ENCODE results near the gene FRAS1.

FRAS1 gene

GRCh38 chr4:78024576-78025091 is 32.5 kb upstream of the FRAS1 start:
- no peaks in the 10 kb centered on the region for H3K9me3 ChIP-seq (ENCODE audit: control insufficient read depth, low read length)
- DNase-seq = no peak
- no peaks in the 10 kb centered on the region for H3K4me1 ChIP-seq (ENCODE audit: control insufficient read depth, insufficient read depth, low read length, poor library complexity, severe bottlenecking)
- no peak overlapping the region for H3K4me3 ChIP-seq (ENCODE audit: insufficient read depth, low read depth, low read length, poor library complexity, severe bottlenecking)
- H3K27ac ChIP-seq (ENCODE audit: insufficient read depth, low read length, poor library complexity, severe bottlenecking) = no peak overlapping the region
- no peaks in the 10 kb centered on the region for H3K27me3 ChIP-seq (replicated peaks; ENCODE audit: control insufficient read depth, insufficient read depth, low read length, poor library complexity, severe bottlenecking)
- H3K36me3 ChIP-seq (ENCODE audit: control insufficient read depth, insufficient read depth, low read length) = no peaks in the 10 kb centered on the region

GRCh38 chr4:78031417-78031950 is 25.6 kb upstream of the FRAS1 start:
- Histone ChIP-seq H3K27me3 (replicated peaks; ENCODE audit: control insufficient read depth, insufficient read depth, low read length, poor library complexity, severe bottlenecking) (no peaks in the 10 kb centered on the region), H3K4me3 (ENCODE audit: insufficient read depth, low read depth, low read length, poor library complexity, severe bottlenecking) (no peak overlapping the region), H3K4me1 (ENCODE audit: control insufficient read depth, insufficient read depth, low read length, poor library complexity, severe bottlenecking) (no peaks in the 10 kb centered on the region), H3K36me3 (ENCODE audit: control insufficient read depth, insufficient read depth, low read length) (no peaks in the 10 kb centered on the region), H3K27ac (ENCODE audit: insufficient read depth, low read length, poor library complexity, severe bottlenecking) (no peak overlapping the region), H3K9me3 (ENCODE audit: control insufficient read depth, low read length) (no peaks in the 10 kb centered on the region)
- no peak for DNase-seq

GRCh38 chr4:78032446-78032845 is 24.7 kb upstream of the FRAS1 start:
- Histone ChIP-seq H3K27me3 (replicated peaks; ENCODE audit: control insufficient read depth, insufficient read depth, low read length, poor library complexity, severe bottlenecking) (no peaks in the 10 kb centered on the region), H3K36me3 (ENCODE audit: control insufficient read depth, insufficient read depth, low read length) (no peaks in the 10 kb centered on the region), H3K27ac (ENCODE audit: insufficient read depth, low read length, poor library complexity, severe bottlenecking) (no peak overlapping the region), H3K4me1 (ENCODE audit: control insufficient read depth, insufficient read depth, low read length, poor library complexity, severe bottlenecking) (no peaks in the 10 kb centered on the region), H3K9me3 (ENCODE audit: control insufficient read depth, low read length) (no peaks in the 10 kb centered on the region), H3K4me3 (ENCODE audit: insufficient read depth, low read depth, low read length, poor library complexity, severe bottlenecking) (no peak overlapping the region)
- DNase-seq = no peak

- no peak for DNase-seq
- H3K9me3 ChIP-seq (ENCODE audit: control insufficient read depth, low read length) = no peaks in the 10 kb centered on the region
- H3K27me3 ChIP-seq (replicated peaks; ENCODE audit: control insufficient read depth, insufficient read depth, low read length, poor library complexity, severe bottlenecking) = no peaks in the 10 kb centered on the region
- no peaks in the 10 kb centered on the region for H3K4me1 ChIP-seq (ENCODE audit: control insufficient read depth, insufficient read depth, low read length, poor library complexity, severe bottlenecking)
- no peak overlapping the region for H3K27ac ChIP-seq (ENCODE audit: insufficient read depth, low read length, poor library complexity, severe bottlenecking)
- no peak overlapping the region for H3K4me3 ChIP-seq (ENCODE audit: insufficient read depth, low read depth, low read length, poor library complexity, severe bottlenecking)
- H3K36me3 ChIP-seq (ENCODE audit: control insufficient read depth, insufficient read depth, low read length) = no peaks in the 10 kb centered on the region
Observed at GRCh38 chr4:78032929-78033328, 24.2 kb upstream of the FRAS1 start.

- H3K4me3 ChIP-seq (ENCODE audit: insufficient read depth, low read depth, low read length, poor library complexity, severe bottlenecking) = no peak overlapping the region
- no peaks in the 10 kb centered on the region for H3K9me3 ChIP-seq (ENCODE audit: control insufficient read depth, low read length)
- no peak for DNase-seq
- no peaks in the 10 kb centered on the region for H3K27me3 ChIP-seq (replicated peaks; ENCODE audit: control insufficient read depth, insufficient read depth, low read length, poor library complexity, severe bottlenecking)
- no peaks in the 10 kb centered on the region for H3K4me1 ChIP-seq (ENCODE audit: control insufficient read depth, insufficient read depth, low read length, poor library complexity, severe bottlenecking)
- no peak overlapping the region for H3K27ac ChIP-seq (ENCODE audit: insufficient read depth, low read length, poor library complexity, severe bottlenecking)
- no peaks in the 10 kb centered on the region for H3K36me3 ChIP-seq (ENCODE audit: control insufficient read depth, insufficient read depth, low read length)
Observed at GRCh38 chr4:78033861-78034260, 23.3 kb upstream of the FRAS1 start.

- no peak overlapping the region for H3K27ac ChIP-seq (ENCODE audit: insufficient read depth, low read length, poor library complexity, severe bottlenecking)
- H3K4me3 ChIP-seq (ENCODE audit: insufficient read depth, low read depth, low read length, poor library complexity, severe bottlenecking) = no peak overlapping the region
- DNase-seq = no peak
- H3K4me1 ChIP-seq (ENCODE audit: control insufficient read depth, insufficient read depth, low read length, poor library complexity, severe bottlenecking) = no peaks in the 10 kb centered on the region
- H3K36me3 ChIP-seq (ENCODE audit: control insufficient read depth, insufficient read depth, low read length) = no peaks in the 10 kb centered on the region
- no peaks in the 10 kb centered on the region for H3K9me3 ChIP-seq (ENCODE audit: control insufficient read depth, low read length)
- no peaks in the 10 kb centered on the region for H3K27me3 ChIP-seq (replicated peaks; ENCODE audit: control insufficient read depth, insufficient read depth, low read length, poor library complexity, severe bottlenecking)
Observed at GRCh38 chr4:78038704-78039103, 18.4 kb upstream of the FRAS1 start.

GRCh38 chr4:78039678-78040077 is 17.4 kb upstream of the FRAS1 start:
- no peak for DNase-seq
- Histone ChIP-seq H3K27ac (ENCODE audit: insufficient read depth, low read length, poor library complexity, severe bottlenecking) (no peak overlapping the region), H3K4me3 (ENCODE audit: insufficient read depth, low read depth, low read length, poor library complexity, severe bottlenecking) (no peak overlapping the region), H3K9me3 (ENCODE audit: control insufficient read depth, low read length) (no peaks in the 10 kb centered on the region), H3K4me1 (ENCODE audit: control insufficient read depth, insufficient read depth, low read length, poor library complexity, severe bottlenecking) (no peaks in the 10 kb centered on the region), H3K36me3 (ENCODE audit: control insufficient read depth, insufficient read depth, low read length) (no peaks in the 10 kb centered on the region), H3K27me3 (replicated peaks; ENCODE audit: control insufficient read depth, insufficient read depth, low read length, poor library complexity, severe bottlenecking) (no peaks in the 10 kb centered on the region)

- Histone ChIP-seq H3K4me1 (ENCODE audit: control insufficient read depth, insufficient read depth, low read length, poor library complexity, severe bottlenecking) (no peaks in the 10 kb centered on the region), H3K4me3 (ENCODE audit: insufficient read depth, low read depth, low read length, poor library complexity, severe bottlenecking) (no peak overlapping the region), H3K27ac (ENCODE audit: insufficient read depth, low read length, poor library complexity, severe bottlenecking) (no peak overlapping the region), H3K27me3 (replicated peaks; ENCODE audit: control insufficient read depth, insufficient read depth, low read length, poor library complexity, severe bottlenecking) (no peaks in the 10 kb centered on the region), H3K36me3 (ENCODE audit: control insufficient read depth, insufficient read depth, low read length) (no peaks in the 10 kb centered on the region), H3K9me3 (ENCODE audit: control insufficient read depth, low read length) (no peaks in the 10 kb centered on the region)
- no peak for DNase-seq
Observed at GRCh38 chr4:78040431-78040830, 16.7 kb upstream of the FRAS1 start.

GRCh38 chr4:78047366-78047765 is 9.8 kb upstream of the FRAS1 start:
- H3K27me3 ChIP-seq (replicated peaks; ENCODE audit: control insufficient read depth, insufficient read depth, low read length, poor library complexity, severe bottlenecking) = peaks cover 3% of the 10 kb centered on the region
- H3K4me1 ChIP-seq (ENCODE audit: control insufficient read depth, insufficient read depth, low read length, poor library complexity, severe bottlenecking) = no peaks in the 10 kb centered on the region
- no peak overlapping the region for H3K27ac ChIP-seq (ENCODE audit: insufficient read depth, low read length, poor library complexity, severe bottlenecking)
- no peaks in the 10 kb centered on the region for H3K36me3 ChIP-seq (ENCODE audit: control insufficient read depth, insufficient read depth, low read length)
- H3K9me3 ChIP-seq (ENCODE audit: control insufficient read depth, low read length) = no peaks in the 10 kb centered on the region
- no peak for DNase-seq
- H3K4me3 ChIP-seq (ENCODE audit: insufficient read depth, low read depth, low read length, poor library complexity, severe bottlenecking) = no peak overlapping the region

- Histone ChIP-seq H3K27ac (ENCODE audit: insufficient read depth, low read length, poor library complexity, severe bottlenecking) (no peak overlapping the region), H3K27me3 (replicated peaks; ENCODE audit: control insufficient read depth, insufficient read depth, low read length, poor library complexity, severe bottlenecking) (peaks cover 26% of the 10 kb centered on the region), H3K9me3 (ENCODE audit: control insufficient read depth, low read length) (no peaks in the 10 kb centered on the region), H3K4me3 (ENCODE audit: insufficient read depth, low read depth, low read length, poor library complexity, severe bottlenecking) (peak overlapping the region; percentile 48), H3K36me3 (ENCODE audit: control insufficient read depth, insufficient read depth, low read length) (no peaks in the 10 kb centered on the region), H3K4me1 (ENCODE audit: control insufficient read depth, insufficient read depth, low read length, poor library complexity, severe bottlenecking) (peaks cover 29% of the 10 kb centered on the region)
- DNase-seq = no peak
Observed at GRCh38 chr4:78056265-78057129, 626 bp upstream of the FRAS1 start.

Data from effector memory CD4-positive, alpha-beta T cell (primary cell).